AG09309 (cell line): ENCODE measurements around the gene RER1.
A peak's percentile ranks its signal among the peaks of the same experiment; 100 is the strongest.

Experiments used
- DNase-seq: peaks from one replicate; pipeline ENCODE4 v3.0.0-alpha.2; 2010; ENCODE audit warnings: low read depth
- H3K4me3 ChIP-seq: 2 replicates; pipeline ENCODE4 v1.5.1; 2011; ENCODE audit warnings: mild to moderate bottlenecking, low read depth, low read length, moderate library complexity; ENCODE audit not compliant: control insufficient read depth
- TF ChIP-seq, protein P1 (sequence below): IDR thresholded peaks from 2 replicates; pipeline ENCODE4 v1.5.1; 2011; ENCODE audit warnings: mild to moderate bottlenecking, low read depth, low read length, inconsistent platforms; ENCODE audit not compliant: insufficient read depth, control insufficient read depth; ENCODE audit errors: missing control alignments

RER1 gene

DNA sequence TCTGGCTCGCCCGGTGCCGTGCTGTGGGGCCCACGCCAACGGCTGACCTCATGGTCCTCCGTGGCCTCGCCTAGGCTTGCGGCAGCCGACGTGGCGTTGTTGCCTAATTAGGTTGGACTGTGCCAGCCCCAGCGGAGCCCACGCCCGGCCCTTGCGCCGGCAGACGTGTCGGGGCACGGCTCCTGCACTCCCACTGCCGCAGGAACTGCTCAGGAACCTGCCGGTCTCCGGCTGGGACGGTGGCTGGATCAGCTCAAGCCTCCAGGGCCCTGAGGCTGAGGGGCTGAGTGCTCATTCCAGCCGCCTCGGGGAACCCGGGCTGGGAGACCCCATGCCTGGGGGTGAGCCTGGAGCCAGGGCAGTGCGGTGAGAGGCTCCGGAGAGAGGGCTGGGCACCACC lies 36.8 kb downstream of the RER1 start:
- H3K4me3 ChIP-seq, result no peak overlapping the region
- no peak for DNase-seq
- TF ChIP-seq, protein P1, sequence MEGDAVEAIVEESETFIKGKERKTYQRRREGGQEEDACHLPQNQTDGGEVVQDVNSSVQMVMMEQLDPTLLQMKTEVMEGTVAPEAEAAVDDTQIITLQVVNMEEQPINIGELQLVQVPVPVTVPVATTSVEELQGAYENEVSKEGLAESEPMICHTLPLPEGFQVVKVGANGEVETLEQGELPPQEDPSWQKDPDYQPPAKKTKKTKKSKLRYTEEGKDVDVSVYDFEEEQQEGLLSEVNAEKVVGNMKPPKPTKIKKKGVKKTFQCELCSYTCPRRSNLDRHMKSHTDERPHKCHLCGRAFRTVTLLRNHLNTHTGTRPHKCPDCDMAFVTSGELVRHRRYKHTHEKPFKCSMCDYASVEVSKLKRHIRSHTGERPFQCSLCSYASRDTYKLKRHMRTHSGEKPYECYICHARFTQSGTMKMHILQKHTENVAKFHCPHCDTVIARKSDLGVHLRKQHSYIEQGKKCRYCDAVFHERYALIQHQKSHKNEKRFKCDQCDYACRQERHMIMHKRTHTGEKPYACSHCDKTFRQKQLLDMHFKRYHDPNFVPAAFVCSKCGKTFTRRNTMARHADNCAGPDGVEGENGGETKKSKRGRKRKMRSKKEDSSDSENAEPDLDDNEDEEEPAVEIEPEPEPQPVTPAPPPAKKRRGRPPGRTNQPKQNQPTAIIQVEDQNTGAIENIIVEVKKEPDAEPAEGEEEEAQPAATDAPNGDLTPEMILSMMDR, result no peak

DNA sequence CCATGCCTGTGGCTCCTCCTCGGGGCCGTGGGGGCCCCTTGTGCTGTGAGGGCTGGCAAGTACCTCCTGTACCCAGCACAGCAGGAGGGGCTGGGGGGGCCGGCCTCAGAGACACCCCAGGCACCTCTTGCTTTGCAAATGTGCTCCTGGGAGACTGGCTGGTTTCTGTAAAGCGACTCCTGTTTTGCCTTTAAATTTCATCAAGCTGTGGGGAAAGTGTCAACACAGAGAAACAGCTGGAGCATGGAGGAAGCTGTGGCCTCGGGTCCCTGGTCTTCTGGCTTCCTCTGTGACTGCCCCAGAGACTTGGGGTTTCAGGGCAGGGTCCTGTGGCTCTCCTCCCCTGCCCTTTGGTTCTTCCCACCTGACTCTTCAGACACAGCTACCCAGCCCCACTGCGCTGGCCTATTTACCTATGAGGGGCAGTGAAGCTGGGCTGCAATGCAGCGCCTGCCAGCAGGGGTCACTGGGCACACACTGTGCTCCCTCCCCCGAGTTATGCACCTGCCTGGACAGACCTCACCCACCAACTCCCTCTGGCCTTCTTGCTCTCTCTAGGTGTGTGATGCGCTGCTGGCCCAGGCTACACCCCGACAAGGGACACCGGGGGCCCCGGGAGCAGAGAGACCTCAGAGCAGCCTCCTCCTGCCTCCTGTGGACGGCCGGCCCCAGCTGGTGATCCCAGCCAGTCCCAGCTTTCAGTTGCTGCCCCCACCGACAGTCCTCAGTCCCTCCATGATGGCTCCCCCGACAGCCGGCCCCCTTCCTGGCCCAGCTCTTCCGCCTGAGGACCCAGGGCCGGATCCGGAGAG lies 38.3 kb downstream of the RER1 start:
- H3K4me3 ChIP-seq, result no peak overlapping the region
- no peak for DNase-seq
- TF ChIP-seq, protein P1, result peak; percentile 64

DNA sequence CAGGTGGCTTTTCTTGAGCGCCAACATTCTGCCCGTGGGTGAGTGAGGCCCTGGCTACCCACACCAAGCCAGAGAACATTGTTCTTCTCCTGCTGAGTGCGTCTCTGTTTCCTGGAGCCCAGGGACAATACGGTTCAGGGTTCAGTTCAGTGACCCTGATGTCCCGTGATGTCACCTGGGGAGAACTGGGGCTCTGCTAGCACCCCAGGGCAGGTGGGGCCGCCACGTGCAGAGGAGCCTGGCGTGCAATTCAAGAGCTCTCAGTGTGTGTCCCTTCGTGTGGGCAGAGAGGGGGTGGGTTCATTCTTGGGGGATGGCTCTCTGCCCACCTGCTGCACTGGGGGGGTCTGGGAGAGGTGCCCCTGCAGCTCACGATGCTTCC lies 38.9 kb downstream of the RER1 start:
- H3K4me3 ChIP-seq, result no peak overlapping the region
- TF ChIP-seq, protein P1, result no peak
- DNase-seq, result no peak

DNA sequence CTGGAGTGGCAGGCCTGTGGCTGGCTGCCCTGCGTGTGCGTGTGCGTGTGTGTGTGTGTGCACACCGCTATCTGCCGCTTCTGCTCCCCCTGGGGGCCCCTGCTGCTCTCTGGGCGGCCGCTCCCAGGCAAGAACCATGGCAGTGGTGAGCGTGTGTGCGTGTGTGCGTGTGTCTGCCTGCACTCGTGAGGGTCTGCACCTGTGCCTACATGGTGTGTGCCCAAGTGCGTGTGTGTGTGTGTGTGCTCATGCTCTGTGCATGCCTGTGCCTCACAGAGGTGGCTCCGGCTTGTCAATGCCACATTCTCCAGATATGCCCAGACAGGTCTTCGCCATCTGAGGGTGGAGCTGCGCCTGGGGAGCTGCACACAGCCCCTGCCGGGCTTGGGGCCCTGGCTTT lies 39.5 kb downstream of the RER1 start:
- no peak overlapping the region for H3K4me3 ChIP-seq
- TF ChIP-seq, protein P1, result no peak
- no peak for DNase-seq

DNA sequence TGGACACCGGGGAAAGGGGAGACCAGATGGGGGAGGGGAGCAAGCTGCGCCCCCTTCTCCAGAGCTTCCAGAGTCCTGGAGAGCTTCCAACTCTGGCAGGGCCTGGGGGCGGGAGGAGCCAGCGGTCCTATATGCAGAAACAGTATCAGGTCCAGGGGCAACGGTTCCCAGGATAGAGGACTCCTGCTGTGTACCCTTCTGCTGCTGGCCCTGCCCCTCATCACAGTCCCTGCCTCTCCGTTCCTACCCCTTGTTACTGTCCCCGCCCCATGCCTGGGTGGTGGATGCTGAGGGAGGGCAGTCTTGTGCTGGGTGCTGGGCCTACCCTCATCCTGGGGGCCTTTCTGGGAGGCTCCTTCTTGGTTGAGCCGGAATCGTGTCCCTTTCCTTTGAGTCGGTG lies 39.9 kb downstream of the RER1 start:
- TF ChIP-seq, protein P1, result no peak
- no peak overlapping the region for H3K4me3 ChIP-seq
- DNase-seq, result no peak

DNA sequence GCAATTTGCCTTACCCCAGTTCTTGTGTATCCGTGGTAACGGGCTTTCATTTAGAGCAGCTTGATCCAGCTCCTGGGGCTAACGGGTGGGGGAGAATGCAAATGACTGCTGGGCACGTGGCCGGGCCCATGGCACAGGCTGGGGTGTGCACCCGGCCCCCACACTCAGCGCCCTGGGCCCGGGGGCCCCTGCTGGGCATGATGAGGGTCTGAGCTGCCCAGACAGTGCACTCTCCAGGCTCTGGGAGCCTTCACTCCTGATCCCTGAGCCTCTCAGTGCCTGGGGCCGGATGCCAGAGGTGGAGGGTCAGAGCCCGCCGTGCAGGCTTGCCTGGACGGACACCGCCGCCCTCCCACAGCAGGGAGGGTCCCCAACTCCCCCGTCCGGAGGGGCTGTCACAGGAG lies 40.8 kb downstream of the RER1 start:
- TF ChIP-seq, protein P1, result no peak
- DNase-seq, result no peak
- H3K4me3 ChIP-seq, result no peak overlapping the region
